Fibroblast of mammary gland (primary cell): ENCODE data around the gene LHFPL3.

Experiments
- DNase-seq: peaks from one replicate; pipeline ENCODE4 v3.0.0-alpha.2; 2010; ENCODE audit warnings: low read depth
- H3K4me3 ChIP-seq: 2 replicates; pipeline ENCODE4 v1.5.1; 2011; ENCODE audit warnings: low read depth, mild to moderate bottlenecking, low read length, moderate library complexity; ENCODE audit not compliant: control insufficient read depth
- TF ChIP-seq, protein P1 (sequence below): conservative IDR thresholded peaks from 2 replicates; pipeline ENCODE4 v1.5.1; 2011; ENCODE audit warnings: low read depth, low read length, inconsistent platforms; ENCODE audit not compliant: control insufficient read depth, insufficient read depth

LHFPL3 gene

DNA sequence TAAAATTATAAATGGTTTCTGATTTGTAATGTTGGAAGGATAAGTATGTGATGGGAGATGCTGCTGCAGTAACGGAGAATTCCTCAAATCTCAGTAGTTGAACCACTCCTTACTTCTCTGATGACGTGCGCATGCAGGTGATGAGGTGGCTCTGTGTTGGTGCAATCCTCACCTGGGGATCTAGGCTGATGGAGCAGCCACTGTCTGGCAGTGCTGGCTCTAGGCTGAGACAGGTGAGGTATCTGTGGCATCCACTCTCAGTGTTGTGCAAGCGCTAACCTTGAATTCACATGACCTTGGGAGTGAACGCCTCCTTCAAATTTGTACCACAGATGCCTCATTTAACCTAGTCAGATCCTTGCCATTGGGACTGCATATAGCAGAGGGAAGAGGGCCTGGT is 35.0 kb downstream of the LHFPL3 start:
- TF ChIP-seq, protein P1, sequence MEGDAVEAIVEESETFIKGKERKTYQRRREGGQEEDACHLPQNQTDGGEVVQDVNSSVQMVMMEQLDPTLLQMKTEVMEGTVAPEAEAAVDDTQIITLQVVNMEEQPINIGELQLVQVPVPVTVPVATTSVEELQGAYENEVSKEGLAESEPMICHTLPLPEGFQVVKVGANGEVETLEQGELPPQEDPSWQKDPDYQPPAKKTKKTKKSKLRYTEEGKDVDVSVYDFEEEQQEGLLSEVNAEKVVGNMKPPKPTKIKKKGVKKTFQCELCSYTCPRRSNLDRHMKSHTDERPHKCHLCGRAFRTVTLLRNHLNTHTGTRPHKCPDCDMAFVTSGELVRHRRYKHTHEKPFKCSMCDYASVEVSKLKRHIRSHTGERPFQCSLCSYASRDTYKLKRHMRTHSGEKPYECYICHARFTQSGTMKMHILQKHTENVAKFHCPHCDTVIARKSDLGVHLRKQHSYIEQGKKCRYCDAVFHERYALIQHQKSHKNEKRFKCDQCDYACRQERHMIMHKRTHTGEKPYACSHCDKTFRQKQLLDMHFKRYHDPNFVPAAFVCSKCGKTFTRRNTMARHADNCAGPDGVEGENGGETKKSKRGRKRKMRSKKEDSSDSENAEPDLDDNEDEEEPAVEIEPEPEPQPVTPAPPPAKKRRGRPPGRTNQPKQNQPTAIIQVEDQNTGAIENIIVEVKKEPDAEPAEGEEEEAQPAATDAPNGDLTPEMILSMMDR = no peak
- DNase-seq = no peak
- no peak overlapping the region for H3K4me3 ChIP-seq

DNA sequence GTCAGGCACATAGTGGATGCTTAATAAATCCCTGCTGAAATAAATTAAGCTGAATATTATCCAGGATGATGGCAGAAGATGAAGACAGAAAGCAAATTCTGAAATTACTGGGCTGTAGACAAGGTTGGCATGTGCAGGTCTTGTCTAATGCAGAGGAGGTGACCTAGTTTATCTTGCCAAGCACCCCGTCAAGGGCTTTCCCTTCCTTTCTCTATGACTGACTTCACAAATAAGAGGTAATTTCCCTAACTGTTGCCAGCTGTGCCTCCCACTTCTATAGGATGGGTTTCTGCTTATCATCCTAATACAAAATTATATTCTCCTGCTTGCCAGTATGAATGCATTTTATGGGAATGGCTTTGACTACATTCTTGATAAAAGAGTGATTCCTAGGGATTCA is 38.0 kb downstream of the LHFPL3 start:
- no peak overlapping the region for H3K4me3 ChIP-seq
- TF ChIP-seq, protein P1 = no peak
- DNase-seq = no peak

DNA sequence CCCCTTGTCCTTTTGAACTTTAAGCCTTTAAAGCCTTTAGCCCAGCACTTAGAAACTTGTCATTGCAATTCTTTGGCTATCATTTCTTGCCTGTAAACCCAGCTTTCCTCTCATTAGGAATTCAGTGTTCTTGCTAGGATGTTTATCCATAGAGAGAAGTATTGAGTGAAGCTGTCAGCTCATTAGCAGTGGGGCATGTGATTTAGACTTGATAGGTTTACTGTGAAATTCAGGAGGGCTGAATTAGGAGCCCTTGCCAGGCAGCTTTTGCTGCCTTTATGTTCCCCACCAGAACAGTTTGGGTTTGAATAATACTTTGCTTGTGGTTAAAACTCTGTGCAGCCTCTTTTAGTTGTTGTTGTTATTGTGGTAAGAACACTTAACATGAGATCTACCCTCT is 39.5 kb downstream of the LHFPL3 start:
- TF ChIP-seq, protein P1 = no peak
- DNase-seq = no peak
- no peak overlapping the region for H3K4me3 ChIP-seq

DNA sequence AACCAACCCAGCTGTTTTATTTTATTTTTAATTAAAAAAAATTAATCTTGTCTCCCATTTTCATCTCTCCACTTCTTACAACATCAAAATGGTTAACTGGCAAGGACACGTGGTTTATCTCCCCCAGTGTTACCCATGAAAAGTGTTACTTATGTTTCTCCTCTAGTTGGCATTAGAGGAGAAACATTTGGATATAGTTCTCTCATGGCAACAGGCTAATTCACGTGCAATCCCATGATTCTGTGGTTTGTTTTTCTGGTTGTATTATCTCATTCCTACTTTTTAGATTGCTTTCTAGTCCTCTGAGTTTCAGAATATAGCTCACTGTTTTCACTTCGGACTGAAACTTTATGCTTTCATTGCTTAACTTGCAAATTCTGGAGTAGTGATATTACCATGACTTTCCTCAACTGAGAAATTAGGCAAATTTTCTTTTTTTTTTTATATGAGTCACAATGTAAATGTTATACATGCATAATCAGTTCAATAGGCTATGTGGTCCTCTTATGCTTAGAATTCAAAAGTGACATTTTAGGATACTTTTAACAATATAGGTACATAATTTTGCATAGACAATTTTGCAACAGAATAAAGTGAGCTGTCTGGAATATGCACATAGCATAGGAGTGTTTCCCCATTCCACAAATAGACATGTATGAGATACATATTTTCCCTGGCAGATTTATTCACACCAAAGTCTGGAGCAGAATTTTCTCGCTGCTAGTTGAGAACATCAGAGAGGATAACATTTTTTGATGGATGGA is 43.0 kb downstream of the LHFPL3 start:
- H3K4me3 ChIP-seq = no peak overlapping the region
- TF ChIP-seq, protein P1 = no peak
- DNase-seq = no peak

DNA sequence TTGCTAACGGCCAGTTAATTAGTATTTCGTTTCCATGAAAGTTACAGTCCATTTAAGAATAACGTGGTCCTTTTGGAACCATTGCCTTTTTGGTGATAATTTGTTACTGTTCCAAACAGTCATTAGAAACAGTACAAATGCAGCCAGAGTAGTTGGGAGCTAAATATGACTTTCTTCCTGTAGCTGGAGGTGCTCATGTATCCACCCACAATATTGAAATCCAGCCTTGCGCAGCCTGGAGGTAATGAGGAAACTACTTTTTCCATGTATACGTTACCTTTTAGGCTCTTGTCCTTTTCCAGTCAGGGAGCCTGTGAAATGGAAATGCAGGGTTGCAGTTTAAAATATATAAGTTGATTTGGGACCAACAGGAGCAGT is 43.6 kb downstream of the LHFPL3 start:
- DNase-seq = no peak
- TF ChIP-seq, protein P1 = no peak
- no peak overlapping the region for H3K4me3 ChIP-seq

DNA sequence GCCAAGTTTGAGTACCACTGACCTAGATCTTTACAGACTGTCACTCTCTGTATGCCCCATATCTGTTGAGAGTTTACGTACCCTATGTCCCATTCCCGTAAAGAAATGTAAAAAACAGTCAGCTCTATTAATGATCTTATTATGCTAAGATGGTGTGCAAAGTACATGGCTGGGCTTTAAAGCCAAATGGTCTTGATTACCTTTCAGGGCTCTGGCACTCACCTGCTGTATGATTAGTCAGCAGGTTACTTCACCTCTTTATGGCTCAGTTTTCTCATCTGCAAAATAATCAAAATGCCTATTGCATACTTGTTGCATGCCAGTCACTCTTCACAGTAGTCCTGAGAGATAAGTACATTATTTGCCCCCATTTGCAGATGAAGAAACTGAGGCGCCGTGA is 54.2 kb downstream of the LHFPL3 start:
- no peak for DNase-seq
- TF ChIP-seq, protein P1 = no peak
- H3K4me3 ChIP-seq = no peak overlapping the region

DNA sequence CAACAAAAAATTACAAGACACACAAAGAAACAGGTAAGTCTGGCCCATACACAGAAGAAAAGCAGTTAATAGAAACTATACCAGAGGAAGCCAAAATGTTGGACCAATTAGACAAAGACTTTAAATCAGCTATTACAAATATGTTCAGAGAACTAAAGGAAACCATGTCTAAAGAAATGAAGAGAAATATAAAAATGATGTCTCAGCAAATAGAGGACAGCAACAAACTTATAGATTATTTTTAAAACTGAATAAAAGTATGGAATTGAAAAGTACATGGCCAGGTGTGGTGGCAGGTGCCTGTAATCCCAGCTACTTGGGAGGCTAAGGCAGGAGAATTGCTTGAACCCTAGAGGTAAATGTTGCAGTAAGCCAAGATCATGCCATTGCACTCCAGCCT is 58.5 kb downstream of the LHFPL3 start:
- H3K4me3 ChIP-seq = no peak overlapping the region
- DNase-seq = no peak
- TF ChIP-seq, protein P1 = no peak
